ENCODE measurements around the gene TRAF1. TPM values are rescaled to one million over a fixed set of nuclear protein-coding genes. Genes with fewer than 3 reads are reported as not detected.

The TRAF1 gene
- total RNA-seq, 1 experiment from 2014 or later, result 1.7 TPM

DNA sequence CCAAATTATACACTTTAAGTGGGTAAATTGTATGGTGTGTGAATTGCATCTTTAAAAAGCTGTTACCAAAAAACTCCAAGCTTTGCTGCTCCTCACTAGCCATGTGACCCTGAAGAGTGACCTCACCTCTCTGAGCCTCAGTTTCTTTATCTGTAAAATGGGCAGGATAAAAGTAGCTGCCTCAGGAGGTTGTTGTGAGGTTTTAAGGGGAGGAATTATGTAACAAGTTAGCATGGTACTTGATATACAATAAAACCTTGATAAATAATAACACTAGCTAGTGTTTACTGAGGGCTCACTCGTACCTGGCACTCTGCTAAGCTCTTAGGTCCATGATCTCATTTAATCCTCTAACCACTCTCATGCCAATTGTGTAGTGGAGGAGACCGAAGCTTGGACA lies 30.6 kb downstream of the TRAF1 start (continued):
- TF ChIP-seq, protein P1, sequence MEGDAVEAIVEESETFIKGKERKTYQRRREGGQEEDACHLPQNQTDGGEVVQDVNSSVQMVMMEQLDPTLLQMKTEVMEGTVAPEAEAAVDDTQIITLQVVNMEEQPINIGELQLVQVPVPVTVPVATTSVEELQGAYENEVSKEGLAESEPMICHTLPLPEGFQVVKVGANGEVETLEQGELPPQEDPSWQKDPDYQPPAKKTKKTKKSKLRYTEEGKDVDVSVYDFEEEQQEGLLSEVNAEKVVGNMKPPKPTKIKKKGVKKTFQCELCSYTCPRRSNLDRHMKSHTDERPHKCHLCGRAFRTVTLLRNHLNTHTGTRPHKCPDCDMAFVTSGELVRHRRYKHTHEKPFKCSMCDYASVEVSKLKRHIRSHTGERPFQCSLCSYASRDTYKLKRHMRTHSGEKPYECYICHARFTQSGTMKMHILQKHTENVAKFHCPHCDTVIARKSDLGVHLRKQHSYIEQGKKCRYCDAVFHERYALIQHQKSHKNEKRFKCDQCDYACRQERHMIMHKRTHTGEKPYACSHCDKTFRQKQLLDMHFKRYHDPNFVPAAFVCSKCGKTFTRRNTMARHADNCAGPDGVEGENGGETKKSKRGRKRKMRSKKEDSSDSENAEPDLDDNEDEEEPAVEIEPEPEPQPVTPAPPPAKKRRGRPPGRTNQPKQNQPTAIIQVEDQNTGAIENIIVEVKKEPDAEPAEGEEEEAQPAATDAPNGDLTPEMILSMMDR (IDR thresholded peaks at IDR 0.05 in 2 of 3, conservative IDR thresholded peaks at IDR 0.05 in 1 of 3; ENCODE audit: borderline replicate concordance in 1 of 3, insufficient read depth in 1 of 3, low read depth in 2 of 3, low read length in 2 of 3), result no peak
- TF ChIP-seq POLR2AphosphoS5 (IDR thresholded peaks at IDR 0.05; ENCODE audit: low read depth, low read length) (no peak), TCF7L2 (IDR thresholded peaks at IDR 0.05; ENCODE audit: borderline replicate concordance, extremely low read depth, insufficient read depth, insufficient read length) (no peak), EZH2phosphoT487 (IDR thresholded peaks at IDR 0.05; ENCODE audit: borderline replicate concordance) (no peak), JUND (IDR thresholded peaks at IDR 0.05) (no peak), ELF1 (IDR thresholded peaks at IDR 0.05; ENCODE audit: borderline replicate concordance, low read depth) (no peak)
- TF ChIP-seq, protein P2, sequence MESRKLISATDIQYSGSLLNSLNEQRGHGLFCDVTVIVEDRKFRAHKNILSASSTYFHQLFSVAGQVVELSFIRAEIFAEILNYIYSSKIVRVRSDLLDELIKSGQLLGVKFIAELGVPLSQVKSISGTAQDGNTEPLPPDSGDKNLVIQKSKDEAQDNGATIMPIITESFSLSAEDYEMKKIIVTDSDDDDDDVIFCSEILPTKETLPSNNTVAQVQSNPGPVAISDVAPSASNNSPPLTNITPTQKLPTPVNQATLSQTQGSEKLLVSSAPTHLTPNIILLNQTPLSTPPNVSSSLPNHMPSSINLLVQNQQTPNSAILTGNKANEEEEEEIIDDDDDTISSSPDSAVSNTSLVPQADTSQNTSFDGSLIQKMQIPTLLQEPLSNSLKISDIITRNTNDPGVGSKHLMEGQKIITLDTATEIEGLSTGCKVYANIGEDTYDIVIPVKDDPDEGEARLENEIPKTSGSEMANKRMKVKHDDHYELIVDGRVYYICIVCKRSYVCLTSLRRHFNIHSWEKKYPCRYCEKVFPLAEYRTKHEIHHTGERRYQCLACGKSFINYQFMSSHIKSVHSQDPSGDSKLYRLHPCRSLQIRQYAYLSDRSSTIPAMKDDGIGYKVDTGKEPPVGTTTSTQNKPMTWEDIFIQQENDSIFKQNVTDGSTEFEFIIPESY (IDR thresholded peaks at IDR 0.05; ENCODE audit: extremely low read depth, insufficient replicate concordance, low read length), result no peak
- TF ChIP-seq, protein P3, sequence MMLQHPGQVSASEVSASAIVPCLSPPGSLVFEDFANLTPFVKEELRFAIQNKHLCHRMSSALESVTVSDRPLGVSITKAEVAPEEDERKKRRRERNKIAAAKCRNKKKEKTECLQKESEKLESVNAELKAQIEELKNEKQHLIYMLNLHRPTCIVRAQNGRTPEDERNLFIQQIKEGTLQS (IDR thresholded peaks at IDR 0.05), result no peak
